ENCODE measurements around the gene SLC35C1.

Gene SLC35C1

DNA sequence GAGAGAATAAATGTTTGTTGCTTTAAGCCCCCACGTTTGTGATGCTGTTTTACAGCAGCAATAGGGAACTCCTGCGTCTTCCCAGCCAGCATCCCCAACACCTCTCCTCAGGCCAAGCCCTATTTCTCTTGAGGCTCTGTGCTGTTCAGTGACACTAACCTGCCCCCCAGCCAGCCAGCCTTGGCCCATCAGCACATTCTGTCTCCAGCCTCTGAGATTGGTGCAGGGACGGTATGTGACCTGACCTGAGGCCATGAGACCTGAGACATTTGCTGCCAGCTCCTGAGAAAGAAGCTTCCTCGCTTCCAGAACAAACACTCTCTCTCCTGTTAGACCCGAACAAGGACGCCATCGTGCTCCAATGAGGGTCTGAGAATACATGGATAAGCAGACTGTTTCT lies 38.5 kb upstream of the SLC35C1 start:
- TF ChIP-seq ZFX (IDR thresholded peaks at IDR 0.05), result no peak
- TF ChIP-seq, protein P1, sequence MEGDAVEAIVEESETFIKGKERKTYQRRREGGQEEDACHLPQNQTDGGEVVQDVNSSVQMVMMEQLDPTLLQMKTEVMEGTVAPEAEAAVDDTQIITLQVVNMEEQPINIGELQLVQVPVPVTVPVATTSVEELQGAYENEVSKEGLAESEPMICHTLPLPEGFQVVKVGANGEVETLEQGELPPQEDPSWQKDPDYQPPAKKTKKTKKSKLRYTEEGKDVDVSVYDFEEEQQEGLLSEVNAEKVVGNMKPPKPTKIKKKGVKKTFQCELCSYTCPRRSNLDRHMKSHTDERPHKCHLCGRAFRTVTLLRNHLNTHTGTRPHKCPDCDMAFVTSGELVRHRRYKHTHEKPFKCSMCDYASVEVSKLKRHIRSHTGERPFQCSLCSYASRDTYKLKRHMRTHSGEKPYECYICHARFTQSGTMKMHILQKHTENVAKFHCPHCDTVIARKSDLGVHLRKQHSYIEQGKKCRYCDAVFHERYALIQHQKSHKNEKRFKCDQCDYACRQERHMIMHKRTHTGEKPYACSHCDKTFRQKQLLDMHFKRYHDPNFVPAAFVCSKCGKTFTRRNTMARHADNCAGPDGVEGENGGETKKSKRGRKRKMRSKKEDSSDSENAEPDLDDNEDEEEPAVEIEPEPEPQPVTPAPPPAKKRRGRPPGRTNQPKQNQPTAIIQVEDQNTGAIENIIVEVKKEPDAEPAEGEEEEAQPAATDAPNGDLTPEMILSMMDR (conservative IDR thresholded peaks at IDR 0.05), result no peak
- H3K27ac ChIP-seq, result no peak overlapping the region

DNA sequence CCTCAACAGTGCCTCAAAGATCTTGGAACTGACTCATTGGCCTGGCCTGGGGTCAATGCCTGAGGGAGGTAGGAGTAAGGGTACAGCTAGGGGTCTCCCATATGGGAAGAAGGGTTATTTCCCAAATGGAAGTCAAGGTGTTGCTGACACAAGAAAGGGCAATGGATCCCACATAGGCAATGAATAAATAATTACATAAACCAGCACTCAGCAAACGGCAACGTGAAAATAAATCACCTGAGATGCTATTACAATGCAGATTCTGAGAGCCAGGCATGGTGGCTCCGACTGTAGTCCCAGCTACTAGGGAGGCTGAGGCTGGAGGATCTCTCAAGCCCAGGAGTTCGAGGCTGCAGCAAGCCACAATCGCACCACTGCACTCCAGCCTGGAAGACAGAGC lies 36.5 kb upstream of the SLC35C1 start:
- TF ChIP-seq ZFX (IDR thresholded peaks at IDR 0.05), result no peak
- H3K27ac ChIP-seq, result no peak overlapping the region

DNA sequence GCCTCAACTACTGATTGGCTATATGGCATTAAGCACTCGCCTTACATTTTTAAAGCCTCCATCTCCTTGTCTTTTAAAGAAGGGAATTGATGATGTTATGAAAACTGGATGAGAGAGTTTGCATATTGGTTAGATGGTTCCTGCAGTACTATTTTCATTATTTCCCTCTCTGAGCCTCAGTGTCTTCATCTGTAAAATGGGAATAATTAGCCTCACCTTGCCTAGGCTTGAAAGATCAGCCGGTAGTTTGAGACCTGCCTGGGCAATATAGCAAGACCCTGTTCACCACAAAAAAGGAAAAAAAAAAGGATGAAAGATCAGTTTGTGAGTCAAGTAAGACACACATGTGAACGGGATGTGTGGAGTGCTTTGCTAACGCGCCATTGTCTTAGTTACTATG lies 35.0 kb upstream of the SLC35C1 start:
- TF ChIP-seq, protein P1 (conservative IDR thresholded peaks at IDR 0.05), result no peak
- TF ChIP-seq ZFX (IDR thresholded peaks at IDR 0.05), result no peak

DNA sequence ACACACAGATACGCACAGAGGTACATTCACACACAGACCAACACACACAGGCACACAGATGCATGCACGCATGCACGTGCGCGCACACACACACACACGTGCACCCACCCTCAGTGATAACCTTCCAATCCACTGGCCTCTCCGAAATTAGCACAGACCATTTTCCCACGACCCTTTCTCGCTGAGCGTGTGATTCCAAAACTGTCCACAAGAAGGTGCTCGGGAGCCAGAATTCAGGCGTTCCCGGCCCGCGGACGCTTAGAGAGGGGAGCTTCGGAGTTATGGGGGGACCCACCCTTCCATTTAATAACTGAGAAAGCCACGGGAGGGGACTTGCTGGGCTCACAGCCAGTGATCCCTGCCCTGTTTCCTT lies 33.8 kb upstream of the SLC35C1 start:
- TF ChIP-seq, protein P1 (conservative IDR thresholded peaks at IDR 0.05), result peak; percentile 82
- no peak for TF ChIP-seq ZFX (IDR thresholded peaks at IDR 0.05)
- no peak overlapping the region for H3K27ac ChIP-seq

More for the DNA sequence above, 35.0 kb upstream of the SLC35C1 start:
- no peak overlapping the region for H3K27ac ChIP-seq

DNA sequence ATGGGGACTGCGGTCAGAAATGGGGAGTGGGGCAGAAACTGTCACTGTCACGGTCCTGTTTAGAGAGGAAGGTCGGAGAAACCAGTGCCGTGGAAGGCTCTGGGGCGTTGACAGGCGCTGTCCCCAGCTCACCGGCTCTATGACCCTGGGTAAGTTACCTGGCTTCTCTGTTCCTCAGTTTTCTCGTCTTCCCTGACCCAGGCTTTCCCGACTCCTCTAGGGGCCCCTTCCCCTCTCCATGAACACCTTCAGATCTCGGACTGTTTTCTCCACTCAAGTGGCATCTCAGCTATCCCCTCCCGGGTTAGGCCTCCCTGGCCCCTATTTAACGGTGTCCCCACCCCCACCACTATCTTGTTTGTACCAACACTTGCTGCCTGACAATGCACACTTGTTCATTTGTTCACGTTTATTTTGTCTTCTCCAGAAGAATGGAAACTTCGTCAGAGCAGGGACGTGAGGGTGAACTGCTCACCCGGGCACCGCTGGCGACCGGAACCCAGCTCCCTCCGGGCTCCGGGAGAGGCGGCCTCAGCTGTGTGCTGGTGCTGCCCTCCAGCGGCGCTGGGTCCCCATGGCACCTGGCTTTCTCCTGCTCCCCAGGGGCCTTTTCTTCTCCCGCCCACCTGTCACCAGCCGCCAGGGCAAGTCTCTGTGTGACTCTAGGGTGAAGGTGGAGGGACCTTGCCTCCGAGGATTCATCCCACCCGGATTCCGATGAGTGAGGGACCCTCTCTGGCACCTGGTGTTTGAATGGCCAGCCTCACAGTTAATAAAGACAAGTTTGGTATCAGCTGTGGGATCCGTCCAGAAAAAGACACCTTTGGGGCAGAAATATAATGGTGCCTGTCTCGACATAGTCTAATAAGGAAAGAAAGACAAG lies 33.1 kb upstream of the SLC35C1 start:
- TF ChIP-seq ZFX (IDR thresholded peaks at IDR 0.05), result no peak
- TF ChIP-seq, protein P1 (conservative IDR thresholded peaks at IDR 0.05), result peak; percentile 95
- no peak overlapping the region for H3K27ac ChIP-seq

DNA sequence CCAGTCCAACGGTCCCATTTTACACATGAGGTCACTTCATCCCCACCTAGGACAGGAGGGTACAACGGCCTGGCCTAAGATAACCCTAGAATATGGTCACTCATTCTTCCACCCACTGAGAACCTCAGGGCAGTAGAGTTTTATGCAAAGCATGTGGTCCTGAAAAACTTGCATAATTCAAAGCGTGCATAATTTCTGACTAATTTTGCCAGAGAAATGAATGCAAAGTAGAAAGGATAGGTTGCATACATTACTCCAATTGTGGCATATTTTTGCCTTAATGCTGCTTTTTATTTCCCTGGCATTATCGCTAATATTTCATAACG lies 32.5 kb upstream of the SLC35C1 start:
- H3K27ac ChIP-seq, result no peak overlapping the region
- no peak for TF ChIP-seq ZFX (IDR thresholded peaks at IDR 0.05)
- TF ChIP-seq, protein P1 (conservative IDR thresholded peaks at IDR 0.05), result no peak

DNA sequence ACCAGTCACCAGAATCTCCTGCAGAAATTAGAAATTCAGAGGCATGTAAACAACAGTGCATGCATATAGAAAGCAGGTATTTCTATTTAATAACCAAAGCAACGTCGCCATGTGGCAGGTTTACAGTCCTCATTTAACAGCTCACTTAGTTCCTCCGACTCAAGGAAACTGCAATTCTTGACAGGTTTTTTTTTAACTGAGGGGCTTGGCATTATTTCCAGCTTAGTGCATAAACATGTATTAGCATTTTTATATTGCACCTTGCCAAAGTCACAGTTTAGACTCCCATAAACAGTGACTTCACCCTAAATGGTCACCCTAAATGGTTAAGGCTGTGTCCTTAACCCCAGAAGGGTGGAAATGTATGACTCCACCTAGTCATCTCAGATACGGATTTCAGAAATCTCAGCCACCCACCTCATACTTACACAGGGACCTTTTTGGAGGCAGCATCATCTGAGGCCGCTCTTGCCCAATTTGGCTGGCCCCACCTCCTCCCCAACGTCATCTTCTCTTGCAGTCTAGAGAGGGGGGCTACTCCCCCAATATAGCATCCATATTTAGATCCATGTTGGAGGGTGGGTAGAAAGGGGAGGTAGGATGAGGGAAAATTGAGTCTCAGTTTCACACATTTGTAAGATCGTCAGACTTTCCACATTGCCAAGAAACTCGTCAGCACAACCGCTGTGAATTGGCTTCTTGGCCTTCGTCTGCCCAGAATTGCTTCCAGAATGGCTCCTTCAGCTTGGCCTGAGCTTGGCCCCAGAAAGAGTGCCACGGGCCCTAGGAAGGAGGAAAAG lies 31.8 kb upstream of the SLC35C1 start:
- no peak overlapping the region for H3K27ac ChIP-seq
- no peak for TF ChIP-seq ZFX (IDR thresholded peaks at IDR 0.05)
- TF ChIP-seq, protein P1 (conservative IDR thresholded peaks at IDR 0.05), result no peak

All from C4-2B (cell line).